ENCODE measurements around the gene INPP5A. TPM values are rescaled to one million over a fixed set of nuclear protein-coding genes. Genes with fewer than 3 reads are reported as not detected.
A peak's percentile ranks its signal among the peaks of the same experiment; 100 is the strongest.

The INPP5A gene
- total RNA-seq, 6 donors from 2014 or later: 28.6 to 81.7 (median 44.8) TPM

DNA sequence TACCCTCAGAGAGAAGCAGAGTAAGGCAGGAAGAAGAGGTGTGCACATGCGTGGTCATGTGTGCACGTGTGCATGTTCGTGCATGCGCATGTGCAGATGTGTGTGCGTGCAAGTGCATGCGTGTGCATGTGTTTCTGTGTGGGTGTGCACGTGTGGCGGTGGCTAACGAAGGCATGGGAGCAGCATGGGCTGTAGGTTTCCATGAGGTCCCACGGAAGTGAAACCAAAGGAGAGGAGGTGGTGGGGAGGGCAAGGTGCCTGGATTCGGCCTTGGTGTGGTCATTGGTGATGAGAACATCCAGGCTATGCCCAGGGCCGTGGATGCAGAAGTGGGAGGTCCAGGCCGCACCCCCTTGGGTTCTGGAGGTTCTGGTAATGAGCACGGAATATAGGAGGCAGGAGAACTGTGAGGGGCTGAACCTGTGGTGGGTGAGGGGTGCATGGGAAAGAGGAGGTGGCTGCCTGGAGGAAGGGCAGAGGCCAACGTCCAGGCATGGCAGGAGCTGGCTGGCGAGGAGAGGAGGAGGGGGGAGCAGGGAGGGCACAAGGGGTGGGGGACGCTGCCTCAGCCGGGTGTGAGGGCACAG, 2.4 kb upstream of the INPP5A start:
- WGBS, 2 donors: 84 to 85% methylated on average over 18 of the region's 18 CpGs
- Histone ChIP-seq H3K4me1 (peaks cover 42 to 53% (median 46%) of the 10 kb centered on the region in 4 donors), H3K4me3 (peak overlapping the region in 2 of 4 donors; percentile 67 to 73), H3K27ac (peak overlapping the region in 3 of 4 donors; percentile 87 to 92 (median 92)), H3K36me3 (no peaks in the 10 kb centered on the region), H3K27me3 (no peaks in the 10 kb centered on the region), H3K9me3 (no peaks in the 10 kb centered on the region)
- DNase-seq (peak; percentile 15 to 41), ATAC-seq (ENCODE audit: low FRiP score in 2 of 2) (no peak)
- TF ChIP-seq POLR2A (IDR thresholded peaks at IDR 0.05): no peak
- no peak for TF ChIP-seq CTCF (IDR thresholded peaks at IDR 0.05)
- TF ChIP-seq EP300 (IDR thresholded peaks at IDR 0.05): no peak
- no peak for TF ChIP-seq POLR2AphosphoS5 (IDR thresholded peaks at IDR 0.05)

- Histone ChIP-seq H3K4me1 (peaks cover 54 to 65% (median 58%) of the 10 kb centered on the region in 4 donors), H3K27ac (peak overlapping the region; percentile 87 to 92 (median 90)), H3K9me3 (no peaks in the 10 kb centered on the region), H3K4me3 (peak overlapping the region; percentile 67 to 87 (median 76)), H3K36me3 (no peaks in the 10 kb centered on the region), H3K27me3 (no peaks in the 10 kb centered on the region)
- WGBS, 2 donors: 25 to 38% methylated on average over 15 to 21 of the region's 21 CpGs
- peak in 1 of 2 donors; percentile 1 for ATAC-seq (ENCODE audit: low FRiP score in 2 of 2)
- TF ChIP-seq CTCF (IDR thresholded peaks at IDR 0.05): no peak
- no peak for TF ChIP-seq POLR2A (IDR thresholded peaks at IDR 0.05)
- no peak for TF ChIP-seq EP300 (IDR thresholded peaks at IDR 0.05)
- TF ChIP-seq POLR2AphosphoS5 (IDR thresholded peaks at IDR 0.05): no peak
- peak; percentile 25 to 75 for DNase-seq
These were observed 1.2 kb upstream of the INPP5A start for GRCh38 chr10:132536241-132536876.

DNA sequence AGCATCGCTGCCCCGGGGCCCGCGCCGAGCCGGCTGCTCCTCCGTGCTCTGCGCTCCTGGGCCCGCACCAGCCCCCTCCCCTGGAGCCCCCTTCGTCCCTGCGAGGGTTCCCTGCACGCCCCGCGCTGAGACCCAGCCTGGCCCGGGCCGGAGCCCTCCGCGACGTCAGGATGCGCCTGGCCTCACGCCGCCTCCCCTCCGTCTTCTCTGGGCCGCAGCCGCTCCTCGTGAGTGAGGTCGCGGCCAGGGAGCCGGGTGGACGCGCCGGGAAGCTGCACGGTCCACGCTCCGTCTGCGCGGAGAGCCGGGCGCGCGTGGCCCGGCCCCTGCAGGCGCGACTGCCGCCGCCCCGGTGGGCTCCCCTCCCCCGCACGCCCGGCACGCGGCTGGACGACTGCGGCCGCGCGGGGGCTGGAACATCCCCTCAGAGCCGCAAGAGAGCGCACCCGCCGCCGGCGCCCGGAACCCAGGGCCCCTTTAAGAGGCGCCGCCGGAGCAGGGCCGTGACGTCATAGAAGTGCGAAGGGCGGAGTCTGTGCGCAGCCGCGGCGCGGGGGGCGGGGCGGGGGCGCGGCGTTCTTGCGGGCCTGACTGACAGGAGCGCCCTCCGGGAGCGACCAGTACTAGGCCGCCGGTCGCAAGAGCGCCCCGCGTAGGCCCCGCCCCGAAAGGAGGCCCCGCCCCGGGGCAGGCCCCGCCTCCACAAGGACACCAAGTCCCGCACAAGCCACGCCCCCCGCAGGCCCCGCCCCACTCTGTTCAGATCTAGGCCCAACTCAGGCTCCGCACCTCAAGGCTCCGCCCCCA, 507 bp upstream of the INPP5A start:
- H3K4me3 ChIP-seq: peak overlapping the region; percentile 67 to 87 (median 76)
- H3K27ac ChIP-seq: peak overlapping the region; percentile 87 to 93 (median 90)
- H3K9me3 ChIP-seq: no peaks in the 10 kb centered on the region
- no peaks in the 10 kb centered on the region for H3K36me3 ChIP-seq
- ATAC-seq (ENCODE audit: low FRiP score in 2 of 2): peak; percentile 97 to 99
- no peaks in the 10 kb centered on the region for H3K27me3 ChIP-seq
- peaks cover 57 to 72% (median 66%) of the 10 kb centered on the region in 4 donors for H3K4me1 ChIP-seq
- TF ChIP-seq CTCF (IDR thresholded peaks at IDR 0.05): peak; percentile 37 to 81 (median 59)
- no peak for TF ChIP-seq EP300 (IDR thresholded peaks at IDR 0.05)
- peak in 3 of 4 donors; percentile 62 to 72 (median 71) for TF ChIP-seq POLR2A (IDR thresholded peaks at IDR 0.05)
- peak; percentile 50 to 86 for TF ChIP-seq POLR2AphosphoS5 (IDR thresholded peaks at IDR 0.05)
- 1 to 2% methylated on average over 22 to 36 of the region's 102 CpGs for WGBS, 2 donors
- peak; percentile 100 for DNase-seq

DNA sequence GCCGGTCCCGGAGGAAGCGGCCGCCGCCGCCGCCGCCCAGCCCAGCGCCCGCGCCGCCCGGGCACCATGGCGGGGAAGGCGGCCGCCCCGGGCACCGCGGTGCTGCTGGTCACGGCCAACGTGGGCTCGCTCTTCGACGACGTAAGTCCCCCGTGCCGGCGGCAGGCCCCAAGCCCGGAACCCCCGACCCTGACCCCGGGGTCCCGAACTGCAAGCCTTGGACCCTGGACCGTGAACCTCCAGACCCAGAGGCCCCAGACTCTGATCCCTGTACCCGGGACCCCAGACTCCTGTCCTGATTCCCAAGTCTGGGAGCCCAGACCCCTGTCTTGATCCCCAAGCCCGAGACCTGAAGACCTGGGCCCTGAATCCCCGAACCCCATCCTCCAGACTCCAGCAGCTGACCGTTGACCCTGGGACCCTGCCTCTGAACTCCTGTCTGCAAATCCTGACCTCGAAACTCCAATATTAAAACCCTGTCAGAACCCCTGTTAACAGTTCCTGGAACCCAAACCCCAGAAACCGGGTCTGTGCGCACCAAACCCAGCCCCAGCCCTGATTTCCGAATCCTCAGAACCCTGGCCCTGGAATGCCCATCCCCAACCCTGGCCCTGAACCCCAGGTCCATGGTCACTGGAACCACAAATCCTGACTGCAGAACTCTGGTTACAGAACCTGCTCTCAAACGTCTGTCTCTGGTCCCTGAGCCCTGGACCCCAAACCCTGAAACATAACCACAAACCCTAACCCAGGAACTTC, 623 bp downstream of the INPP5A start:
- TF ChIP-seq POLR2AphosphoS5 (IDR thresholded peaks at IDR 0.05): no peak
- no peak for TF ChIP-seq CTCF (IDR thresholded peaks at IDR 0.05)
- no peak for TF ChIP-seq EP300 (IDR thresholded peaks at IDR 0.05)
- TF ChIP-seq POLR2A (IDR thresholded peaks at IDR 0.05): no peak
- peaks cover 57 to 74% (median 66%) of the 10 kb centered on the region in 4 donors for H3K4me1 ChIP-seq
- ATAC-seq (ENCODE audit: low FRiP score in 2 of 2): no peak

More for the DNA sequence above, 623 bp downstream of the INPP5A start:
- peak overlapping the region; percentile 67 to 71 (median 68) for H3K4me3 ChIP-seq
- no peaks in the 10 kb centered on the region for H3K27me3 ChIP-seq
- peak in 1 of 2 donors; percentile 22 for DNase-seq
- 0 to 17% methylated on average over 1 to 10 of the region's 42 CpGs for WGBS, 2 donors
- no peaks in the 10 kb centered on the region for H3K36me3 ChIP-seq
- H3K9me3 ChIP-seq: no peaks in the 10 kb centered on the region
- H3K27ac ChIP-seq: peak overlapping the region; percentile 76 to 93 (median 88)

All from upper lobe of left lung (tissue), 6 donors.